Brain microvascular endothelial cell (primary cell): Measurements from ENCODE around the gene NOS3.

Experiments used
- DNase-seq: peaks from one replicate; pipeline ENCODE4 v3.0.0-alpha.2; 2020
- H3K27ac ChIP-seq: fragments of 250-450 bp; sonication (Bioruptor Pico); 2 replicates; pipeline ENCODE4 v1.5.1; 2020; ENCODE audit warnings: mild to moderate bottlenecking, moderate library complexity
- H3K27me3 ChIP-seq: fragments of 250-450 bp; sonication (Bioruptor Pico); replicated peaks from 2 replicates; pipeline ENCODE4 v1.5.1; 2020; ENCODE audit warnings: mild to moderate bottlenecking
- H3K36me3 ChIP-seq: fragments of 250-450 bp; sonication (Bioruptor Pico); replicated peaks from 2 replicates; pipeline ENCODE4 v1.5.1; 2020; ENCODE audit warnings: mild to moderate bottlenecking
- H3K4me3 ChIP-seq: 2 replicates; pipeline ENCODE4 v1.5.1; 2011; ENCODE audit warnings: low read depth, mild to moderate bottlenecking, control low read depth, low read length, moderate library complexity
- in situ Hi-C: cut with HindIII; loops from 2 replicates; pipeline ENCODE4 v1.10.0; 2017; ENCODE audit warnings: low sequenced_read_pairs, low pct_ligation_motif_present
- TF ChIP-seq, protein P1 (sequence below): IDR thresholded peaks from 2 replicates; pipeline ENCODE4 v1.5.1; 2011; ENCODE audit warnings: low read depth, mild to moderate bottlenecking, moderate library complexity, low read length, control low read depth, inconsistent platforms; ENCODE audit errors: missing control alignments

The NOS3 gene

DNA sequence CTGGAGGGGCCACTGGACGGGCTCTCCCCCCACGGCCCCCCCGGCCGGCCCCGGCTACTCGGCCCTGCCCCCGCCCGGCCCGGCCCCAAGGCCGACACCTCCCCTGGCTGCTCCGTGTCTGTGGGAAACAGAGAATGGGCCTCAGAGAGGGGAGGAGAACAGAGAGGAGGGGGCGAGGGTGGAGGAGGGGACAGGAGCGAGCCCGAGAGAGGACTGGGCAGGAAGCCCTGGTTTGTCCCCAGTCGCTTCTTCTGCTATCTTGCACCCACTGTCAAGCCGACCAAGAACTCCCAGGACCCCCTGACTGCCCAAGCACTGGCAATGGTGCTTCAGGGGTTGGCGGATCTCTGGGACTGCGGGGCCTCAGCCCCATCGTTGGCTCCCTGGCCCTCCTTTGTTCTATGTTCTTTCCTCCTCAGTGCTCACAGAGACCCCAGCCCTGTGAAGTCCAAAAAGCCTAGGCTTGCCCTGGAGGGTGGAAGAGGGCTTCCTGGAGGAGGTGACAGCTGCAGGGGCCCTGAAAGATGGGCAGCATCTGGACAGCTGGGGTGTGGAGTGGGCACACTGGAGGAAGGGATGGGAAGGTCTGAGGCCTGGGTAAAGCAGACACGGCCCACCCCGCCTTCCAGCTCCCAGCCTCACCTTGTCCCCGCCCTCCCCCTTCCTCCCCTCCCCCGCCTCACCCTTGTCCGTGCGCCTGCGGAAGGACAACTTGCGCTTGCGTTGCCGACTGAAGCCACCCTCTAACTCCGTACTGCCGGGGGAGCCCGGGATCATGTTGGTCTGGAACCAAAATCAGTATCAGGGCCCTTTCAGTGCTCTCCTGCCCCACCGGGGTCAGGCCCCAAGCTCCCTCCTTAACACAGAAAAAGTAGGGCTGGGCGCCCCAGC lies 42.8 kb upstream of the NOS3 start:
- no peak for DNase-seq
- Histone ChIP-seq H3K27me3 (no peaks in the 10 kb centered on the region), H3K36me3 (no peaks in the 10 kb centered on the region), H3K4me3 (no peak overlapping the region), H3K27ac (no peak overlapping the region)
- TF ChIP-seq, protein P1, sequence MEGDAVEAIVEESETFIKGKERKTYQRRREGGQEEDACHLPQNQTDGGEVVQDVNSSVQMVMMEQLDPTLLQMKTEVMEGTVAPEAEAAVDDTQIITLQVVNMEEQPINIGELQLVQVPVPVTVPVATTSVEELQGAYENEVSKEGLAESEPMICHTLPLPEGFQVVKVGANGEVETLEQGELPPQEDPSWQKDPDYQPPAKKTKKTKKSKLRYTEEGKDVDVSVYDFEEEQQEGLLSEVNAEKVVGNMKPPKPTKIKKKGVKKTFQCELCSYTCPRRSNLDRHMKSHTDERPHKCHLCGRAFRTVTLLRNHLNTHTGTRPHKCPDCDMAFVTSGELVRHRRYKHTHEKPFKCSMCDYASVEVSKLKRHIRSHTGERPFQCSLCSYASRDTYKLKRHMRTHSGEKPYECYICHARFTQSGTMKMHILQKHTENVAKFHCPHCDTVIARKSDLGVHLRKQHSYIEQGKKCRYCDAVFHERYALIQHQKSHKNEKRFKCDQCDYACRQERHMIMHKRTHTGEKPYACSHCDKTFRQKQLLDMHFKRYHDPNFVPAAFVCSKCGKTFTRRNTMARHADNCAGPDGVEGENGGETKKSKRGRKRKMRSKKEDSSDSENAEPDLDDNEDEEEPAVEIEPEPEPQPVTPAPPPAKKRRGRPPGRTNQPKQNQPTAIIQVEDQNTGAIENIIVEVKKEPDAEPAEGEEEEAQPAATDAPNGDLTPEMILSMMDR, result no peak
- in situ Hi-C loops, result no loop called here

DNA sequence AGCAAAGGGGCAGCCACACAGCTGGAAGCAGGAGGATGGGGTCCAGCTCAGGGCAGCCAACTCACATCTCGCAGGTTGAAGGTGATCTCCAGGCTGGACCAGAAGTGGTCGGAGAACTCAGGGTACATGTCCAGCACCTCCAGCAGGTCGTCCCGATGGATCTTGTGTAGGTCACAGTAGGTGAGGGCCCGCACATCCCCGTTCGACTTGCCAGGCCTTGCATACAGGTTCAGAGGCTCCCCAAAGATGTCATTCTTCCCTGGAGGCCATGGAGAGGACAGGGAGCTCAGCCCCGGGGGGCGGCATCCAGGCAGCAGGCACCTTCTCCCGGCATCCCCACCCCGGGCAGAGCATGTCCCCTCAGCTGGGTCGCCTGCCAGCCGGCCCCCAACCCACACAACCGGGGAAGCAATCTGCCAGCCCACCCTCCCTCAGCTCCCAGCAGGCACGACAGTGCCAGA lies 42.0 kb upstream of the NOS3 start:
- TF ChIP-seq, protein P1, result no peak
- no peaks in the 10 kb centered on the region for H3K36me3 ChIP-seq
- in situ Hi-C loops, result no loop called here

DNA sequence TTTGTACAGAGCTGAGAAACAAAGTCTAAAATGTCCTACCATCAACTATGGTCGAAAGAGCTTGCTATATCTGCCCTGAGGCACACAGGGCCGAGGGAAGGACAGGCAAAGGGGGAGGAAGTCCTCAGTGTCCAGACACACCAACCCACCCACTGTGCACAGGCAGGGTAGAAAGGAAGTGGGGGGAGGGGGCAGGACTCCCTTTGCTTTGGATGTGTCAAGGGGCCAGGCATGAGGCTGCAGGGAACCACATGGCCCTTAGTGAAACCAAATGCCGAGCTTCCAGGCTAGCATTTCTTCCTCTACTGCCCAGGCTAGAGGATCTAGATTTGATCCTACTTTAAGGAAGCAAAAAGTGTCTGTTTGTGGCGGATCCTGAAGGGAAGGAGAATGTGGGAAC lies 41.3 kb upstream of the NOS3 start:
- TF ChIP-seq, protein P1, result no peak
- DNase-seq, result no peak
- Histone ChIP-seq H3K27me3 (no peaks in the 10 kb centered on the region), H3K27ac (no peak overlapping the region), H3K4me3 (no peak overlapping the region), H3K36me3 (no peaks in the 10 kb centered on the region)
- in situ Hi-C loops, result no loop called here

More for the DNA sequence above, 42.0 kb upstream of the NOS3 start:
- H3K27ac ChIP-seq, result no peak overlapping the region
- no peaks in the 10 kb centered on the region for H3K27me3 ChIP-seq
- DNase-seq, result no peak
- H3K4me3 ChIP-seq, result no peak overlapping the region

DNA sequence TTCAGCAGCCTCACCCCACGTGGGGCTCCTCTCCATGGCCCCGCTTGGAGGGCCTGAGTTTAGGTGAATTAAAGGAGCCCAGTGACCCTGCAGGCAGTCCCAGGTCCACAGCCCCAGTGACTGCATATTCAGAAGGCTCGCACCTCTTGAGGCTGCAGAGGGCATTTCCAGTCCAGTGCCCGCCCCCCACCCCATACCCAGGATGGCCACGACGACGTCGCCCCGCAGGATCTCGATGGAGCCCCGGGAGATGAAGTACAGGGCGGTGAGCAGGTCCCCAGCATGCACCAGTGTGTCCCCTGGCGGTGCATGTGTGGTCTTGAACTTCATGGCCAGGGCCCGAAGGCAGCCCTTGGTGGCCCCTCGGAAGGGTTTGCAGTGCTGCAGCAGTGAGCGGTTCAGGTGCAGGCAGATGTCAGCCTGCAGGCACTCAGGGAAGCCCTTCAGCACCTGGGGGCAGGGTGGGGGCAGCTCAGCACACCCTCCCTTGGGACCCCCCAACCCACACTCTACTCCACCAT lies 40.8 kb upstream of the NOS3 start:
- Histone ChIP-seq H3K27me3 (no peaks in the 10 kb centered on the region), H3K4me3 (no peak overlapping the region), H3K27ac (no peak overlapping the region), H3K36me3 (no peaks in the 10 kb centered on the region)
- TF ChIP-seq, protein P1, result no peak
- in situ Hi-C loops, result no loop called here
- no peak for DNase-seq

DNA sequence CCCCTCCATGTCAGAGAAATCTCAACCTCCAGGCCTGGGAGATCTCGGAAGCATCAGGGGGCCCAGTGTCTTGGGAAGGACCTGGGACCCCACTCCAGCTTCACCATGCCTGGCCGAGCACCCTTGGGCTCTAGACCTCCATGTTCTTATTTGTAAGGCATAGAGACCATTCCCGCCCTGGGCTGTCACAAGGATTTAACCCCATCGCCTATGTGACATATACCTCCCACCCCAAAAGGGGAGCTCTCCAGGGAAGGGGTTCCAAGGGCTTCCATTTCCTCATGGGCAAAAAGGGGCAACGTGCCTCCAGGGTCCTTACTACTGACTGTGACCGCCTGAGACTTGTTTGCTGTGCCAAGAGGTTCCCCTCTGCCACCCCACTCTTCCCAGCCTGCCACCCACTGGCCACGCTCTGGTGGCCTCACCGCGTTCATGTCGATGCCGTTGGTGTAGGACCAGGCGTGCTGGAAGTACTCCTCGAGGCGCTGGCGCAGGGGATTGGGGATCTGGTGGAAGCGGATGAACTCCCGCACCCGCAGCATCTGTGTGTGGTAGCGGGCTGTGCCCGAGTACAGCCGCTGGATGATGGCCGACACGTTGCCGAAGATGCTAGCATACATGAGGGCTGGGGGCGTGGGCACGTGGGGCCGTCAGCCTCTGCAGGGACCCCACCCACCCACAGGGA lies 40.2 kb upstream of the NOS3 start:
- Histone ChIP-seq H3K4me3 (no peak overlapping the region), H3K27me3 (no peaks in the 10 kb centered on the region), H3K36me3 (no peaks in the 10 kb centered on the region), H3K27ac (no peak overlapping the region)
- in situ Hi-C loops, result no loop called here
- TF ChIP-seq, protein P1, result no peak
- DNase-seq, result no peak
